Fibroblast of mammary gland (primary cell): ENCODE results near the gene CPED1.
A peak's percentile ranks its signal among the peaks of the same experiment; 100 is the strongest.

Experiments
- DNase-seq: peaks from one replicate; pipeline ENCODE4 v3.0.0-alpha.2; 2010; ENCODE audit warnings: low read depth
- H3K4me3 ChIP-seq: 2 replicates; pipeline ENCODE4 v1.5.1; 2011; ENCODE audit warnings: low read depth, mild to moderate bottlenecking, low read length, moderate library complexity; ENCODE audit not compliant: control insufficient read depth
- TF ChIP-seq, protein P1 (sequence below): conservative IDR thresholded peaks from 2 replicates; pipeline ENCODE4 v1.5.1; 2011; ENCODE audit warnings: low read depth, low read length, inconsistent platforms; ENCODE audit not compliant: control insufficient read depth, insufficient read depth

The CPED1 gene

DNA sequence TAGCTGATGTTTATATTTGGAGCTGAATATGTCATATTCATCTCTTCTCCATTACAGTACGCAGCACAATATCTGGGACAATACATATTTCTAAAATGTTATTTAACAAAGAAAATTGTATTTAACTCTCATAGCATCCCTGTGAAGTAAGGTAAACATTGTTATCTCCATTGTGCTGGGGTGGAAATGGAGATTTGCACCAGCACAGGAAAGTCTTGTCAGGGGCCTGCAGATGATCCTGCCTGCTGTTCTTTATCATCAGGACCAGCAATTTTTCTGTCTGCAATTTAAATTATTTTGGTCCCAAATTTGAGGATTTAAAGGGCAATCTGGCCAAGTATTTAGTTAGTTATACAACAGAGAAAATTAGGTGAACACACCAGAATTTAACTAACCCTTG, 144.4 kb downstream of the CPED1 start:
- no peak for DNase-seq
- TF ChIP-seq, protein P1, sequence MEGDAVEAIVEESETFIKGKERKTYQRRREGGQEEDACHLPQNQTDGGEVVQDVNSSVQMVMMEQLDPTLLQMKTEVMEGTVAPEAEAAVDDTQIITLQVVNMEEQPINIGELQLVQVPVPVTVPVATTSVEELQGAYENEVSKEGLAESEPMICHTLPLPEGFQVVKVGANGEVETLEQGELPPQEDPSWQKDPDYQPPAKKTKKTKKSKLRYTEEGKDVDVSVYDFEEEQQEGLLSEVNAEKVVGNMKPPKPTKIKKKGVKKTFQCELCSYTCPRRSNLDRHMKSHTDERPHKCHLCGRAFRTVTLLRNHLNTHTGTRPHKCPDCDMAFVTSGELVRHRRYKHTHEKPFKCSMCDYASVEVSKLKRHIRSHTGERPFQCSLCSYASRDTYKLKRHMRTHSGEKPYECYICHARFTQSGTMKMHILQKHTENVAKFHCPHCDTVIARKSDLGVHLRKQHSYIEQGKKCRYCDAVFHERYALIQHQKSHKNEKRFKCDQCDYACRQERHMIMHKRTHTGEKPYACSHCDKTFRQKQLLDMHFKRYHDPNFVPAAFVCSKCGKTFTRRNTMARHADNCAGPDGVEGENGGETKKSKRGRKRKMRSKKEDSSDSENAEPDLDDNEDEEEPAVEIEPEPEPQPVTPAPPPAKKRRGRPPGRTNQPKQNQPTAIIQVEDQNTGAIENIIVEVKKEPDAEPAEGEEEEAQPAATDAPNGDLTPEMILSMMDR: no peak
- H3K4me3 ChIP-seq: no peak overlapping the region

DNA sequence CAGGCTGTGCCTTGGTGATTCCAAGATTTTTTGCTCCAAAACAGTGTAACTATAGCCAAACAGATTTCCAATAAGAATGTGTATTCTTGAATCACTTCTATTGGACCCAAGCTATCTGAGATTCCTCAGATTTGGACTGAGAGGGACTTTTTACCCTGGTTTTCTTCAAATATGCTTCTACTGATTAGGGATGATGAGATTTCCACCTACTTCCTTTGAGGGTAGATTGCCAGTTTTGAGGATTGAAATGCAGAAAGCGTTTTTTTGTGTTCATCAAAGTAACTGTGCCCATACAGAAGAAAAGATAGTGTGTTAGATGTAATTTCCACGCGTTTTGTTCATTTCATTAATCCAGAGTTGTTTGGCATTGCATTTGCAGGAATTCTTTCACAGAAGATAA, 144.9 kb downstream of the CPED1 start:
- TF ChIP-seq, protein P1: no peak
- no peak for DNase-seq
- H3K4me3 ChIP-seq: no peak overlapping the region

DNA sequence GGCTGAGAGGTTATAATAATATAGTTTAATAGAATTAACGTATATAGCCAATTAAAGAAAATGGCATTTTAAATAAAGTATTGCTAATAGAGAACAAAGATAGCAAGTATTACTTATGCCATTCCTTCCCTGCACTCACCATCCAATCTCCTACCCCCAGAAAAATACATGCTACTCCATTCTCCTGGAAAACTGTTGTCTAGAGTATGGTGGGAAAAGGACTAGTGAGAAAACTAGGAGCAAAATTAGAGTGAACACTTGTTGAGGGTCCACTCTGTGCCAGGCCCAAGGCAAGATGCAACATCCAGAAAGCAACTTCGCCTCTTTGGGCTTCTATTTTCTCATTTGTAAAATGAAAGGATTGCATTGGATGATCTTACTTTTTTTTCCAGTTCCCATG, 149.1 kb downstream of the CPED1 start:
- no peak overlapping the region for H3K4me3 ChIP-seq
- TF ChIP-seq, protein P1: no peak
- DNase-seq: no peak

DNA sequence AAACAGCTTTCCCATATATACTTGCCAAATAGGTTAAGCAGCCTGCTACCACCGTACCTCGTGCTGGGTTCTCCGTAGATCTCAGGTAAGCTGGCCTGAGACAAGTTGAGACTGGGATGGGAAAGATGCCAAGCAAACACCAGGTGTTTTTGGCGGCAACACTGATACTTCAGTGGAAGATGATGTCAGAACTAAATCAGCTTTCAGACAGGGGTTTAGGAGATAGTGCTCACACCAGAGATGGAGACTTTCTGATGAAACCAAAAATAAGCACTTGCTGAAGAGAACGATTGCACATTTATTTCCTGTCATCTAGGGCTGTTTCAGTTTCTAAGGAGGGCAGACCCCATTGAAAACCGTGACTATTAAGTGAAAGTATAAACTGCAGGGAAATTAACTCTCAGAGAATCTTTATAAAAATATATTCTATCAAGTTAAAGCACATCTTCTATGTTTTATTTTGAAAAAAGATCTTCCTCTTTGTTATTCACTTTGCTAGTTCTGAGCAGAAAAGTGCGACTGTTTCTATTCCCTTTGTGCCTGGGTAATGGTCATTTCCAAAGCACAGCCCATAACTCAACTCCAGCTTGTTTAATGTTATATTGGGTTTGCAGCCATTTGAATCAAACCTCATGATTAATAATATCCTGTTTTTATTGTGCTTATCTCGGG, 149.9 kb downstream of the CPED1 start:
- no peak overlapping the region for H3K4me3 ChIP-seq
- DNase-seq: no peak
- TF ChIP-seq, protein P1: no peak

DNA sequence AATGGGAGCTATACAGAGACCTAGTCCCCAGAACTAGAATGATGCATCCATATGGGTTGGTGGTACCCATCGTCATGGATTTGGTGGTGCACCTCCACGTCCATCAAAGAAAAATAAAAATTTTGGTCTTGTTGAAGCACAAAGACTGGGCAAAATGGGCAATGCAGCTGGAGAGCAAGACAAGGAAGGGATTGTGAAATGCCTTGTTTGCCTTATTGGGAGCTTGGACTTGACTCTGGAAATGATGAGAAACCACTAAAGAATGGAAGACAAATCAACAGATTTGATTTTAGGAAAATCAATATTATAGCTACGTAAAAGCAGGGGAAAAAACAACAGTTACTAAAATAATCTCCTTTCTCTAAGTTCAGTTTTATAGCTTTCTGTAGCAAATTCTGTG, 150.9 kb downstream of the CPED1 start:
- no peak overlapping the region for H3K4me3 ChIP-seq
- TF ChIP-seq, protein P1: no peak
- peak; percentile 23 for DNase-seq

DNA sequence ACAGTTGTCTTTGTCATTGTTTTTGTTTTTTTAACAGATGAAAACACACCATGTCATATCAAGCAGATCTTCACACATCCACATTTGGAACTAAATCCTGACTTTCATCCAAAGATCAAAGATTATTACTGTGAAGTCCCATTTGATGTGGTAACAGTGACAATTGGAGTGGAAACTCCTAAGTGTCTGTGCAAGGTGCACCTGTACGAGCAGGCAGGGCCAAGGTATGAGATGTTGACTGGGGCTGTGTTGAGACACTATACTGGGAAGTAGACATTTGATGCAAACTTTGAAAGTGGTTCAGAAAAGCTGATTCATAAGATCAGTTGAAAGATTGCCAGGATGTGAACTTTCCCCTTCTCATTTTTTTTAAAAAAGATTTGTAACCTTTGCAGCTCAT, 152.3 kb downstream of the CPED1 start:
- H3K4me3 ChIP-seq: no peak overlapping the region
- DNase-seq: peak; percentile 35
- TF ChIP-seq, protein P1: no peak
